Thoracic aorta endothelial cell (primary cell): ENCODE data around the gene SLC38A4. TPM values are rescaled to one million over a fixed set of nuclear protein-coding genes. Genes with fewer than 3 reads are reported as not detected.

Source experiments
- total RNA-seq: library from RNA; depleted of rRNA; stranded (reverse); fragments of >200 nt; gene quantifications from 2 replicates; pipeline ENCODE4 v1.2.3, GENCODE V29; 2012

Gene SLC38A4, protein sequence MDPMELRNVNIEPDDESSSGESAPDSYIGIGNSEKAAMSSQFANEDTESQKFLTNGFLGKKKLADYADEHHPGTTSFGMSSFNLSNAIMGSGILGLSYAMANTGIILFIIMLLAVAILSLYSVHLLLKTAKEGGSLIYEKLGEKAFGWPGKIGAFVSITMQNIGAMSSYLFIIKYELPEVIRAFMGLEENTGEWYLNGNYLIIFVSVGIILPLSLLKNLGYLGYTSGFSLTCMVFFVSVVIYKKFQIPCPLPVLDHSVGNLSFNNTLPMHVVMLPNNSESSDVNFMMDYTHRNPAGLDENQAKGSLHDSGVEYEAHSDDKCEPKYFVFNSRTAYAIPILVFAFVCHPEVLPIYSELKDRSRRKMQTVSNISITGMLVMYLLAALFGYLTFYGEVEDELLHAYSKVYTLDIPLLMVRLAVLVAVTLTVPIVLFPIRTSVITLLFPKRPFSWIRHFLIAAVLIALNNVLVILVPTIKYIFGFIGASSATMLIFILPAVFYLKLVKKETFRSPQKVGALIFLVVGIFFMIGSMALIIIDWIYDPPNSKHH
- under 0.01 and 0.07 TPM in 2 replicates for total RNA-seq

DNA sequence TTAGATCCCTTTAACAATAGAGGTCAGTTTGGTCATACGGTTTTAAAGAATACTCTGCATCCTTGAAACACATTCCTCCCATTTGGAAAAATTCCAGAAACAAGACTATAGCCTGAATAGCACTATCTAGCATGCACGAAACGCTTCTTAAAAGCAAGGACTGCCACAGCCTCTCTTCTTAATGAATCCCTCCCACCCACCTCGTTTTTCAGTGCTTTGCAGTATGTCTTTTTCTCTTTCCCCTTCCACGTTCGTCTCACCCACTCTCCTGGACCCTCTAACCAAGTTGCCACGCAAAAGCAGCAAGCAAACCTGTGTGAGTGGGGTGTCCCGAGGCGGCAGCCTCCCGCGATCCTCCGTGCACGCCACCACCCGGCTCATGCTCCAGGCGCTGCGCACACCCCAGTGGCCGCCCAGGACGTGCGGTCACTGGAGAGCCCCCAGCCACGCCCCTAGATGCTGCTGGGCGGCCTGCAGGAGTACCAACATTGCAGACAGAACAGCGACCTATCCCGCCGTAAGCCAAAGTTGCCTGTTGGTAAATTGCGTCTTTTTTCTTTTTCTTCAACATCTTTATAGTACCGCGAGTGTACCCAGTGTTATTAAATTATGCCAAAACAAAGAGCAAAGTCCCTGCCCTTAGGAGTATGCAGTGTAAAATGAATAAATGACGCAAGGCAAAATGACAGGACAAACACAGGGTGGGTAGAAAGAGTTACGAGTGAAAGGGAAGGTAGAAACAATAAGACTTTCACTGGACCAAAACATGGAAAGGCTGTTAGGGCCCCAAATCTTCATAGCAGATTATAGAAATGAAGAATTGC lies at the start of gene SLC38A4:
Gene SLC38A4, minus strand, starts transcription at position 407 of the 824 bp plus-strand sequence. CDS start 32,926 bp downstream, outside the sequence.

